Pancreas (tissue), 10 donors: ENCODE results near the gene ID3. TPM values are rescaled to one million over a fixed set of nuclear protein-coding genes. Genes with fewer than 3 reads are reported as not detected.

Experiments used
- ATAC-seq, 4 donors: fragments of 200-7000 bp; cut with Tn5 transposase; one replicate each; pipeline versions ENCODE4 v1.8.0 to v1.9.1; 2020; ENCODE audit warnings: mild to moderate bottlenecking in 4 of 4, moderate library complexity in 4 of 4
- DNase-seq, 6 donors: peaks; one replicate each; pipeline ENCODE4 v3.0.0-alpha.2; 2020
- FAIRE-seq: peaks from 2 replicates; lab custom pipeline; 2012; peaks lifted over from hg19 to GRCh38; lab: Jason Lieb, UNC
- H3K27ac ChIP-seq, 4 donors: fragments of 200-600 bp; sonication (generic); 1 replicate in 3 of 4; 2 replicates in 1 of 4; pipeline versions ENCODE4 v1.5.0 to v1.8.0; 2020
- H3K27me3 ChIP-seq, 4 donors: fragments of 200-600 bp; one replicate each; pipeline ENCODE4 v1.8.0; 2021
- H3K36me3 ChIP-seq, 3 donors: fragments of 200-600 bp; sonication (generic) in 1 of 3; one replicate each; pipeline versions ENCODE4 v1.5.0 to v1.8.0; 2020 to 2021
- H3K4me1 ChIP-seq, 3 donors: fragments of 200-600 bp; one replicate each; pipeline ENCODE4 v1.8.0; 2021
- H3K4me3 ChIP-seq, 4 donors: fragments of 200-600 bp; sonication (generic) in 2 of 4; one replicate each; pipeline versions ENCODE4 v1.5.0 to v1.8.0; 2020 to 2021
- H3K9me3 ChIP-seq, 4 donors: fragments of 200-600 bp; one replicate each; pipeline ENCODE4 v1.8.0; 2021
- CTCF ChIP-seq, 4 donors: fragments of 200-600 bp; sonication (generic) in 3 of 4; IDR thresholded peaks; one replicate each; pipeline versions ENCODE4 v1.5.0 to v1.8.0; 2021; ENCODE audit warnings: antibody characterized with exemption in 4 of 4
- WGBS, 2 donors: extraction: QIAGEN DNeasy Blood & Tissue Kit; methylation state at CpG; one replicate each; pipeline ENCODE4 v1.1.7; 2013; 5-methylcytosine and 5-hydroxymethylcytosine counted together
- intact Hi-C, 3 donors: fragments of 100-400 bp; cut with DNase I; formaldehyde crosslinking; loops; one replicate each; pipeline versions ENCODE4 v1.11.1 to v1.14.2; 2022
- polyA plus RNA-seq, 2 donors: library from polyadenylated mRNA; stranded (reverse); fragments of 200-250 nt; gene quantifications; one replicate each; pipeline ENCODE4 v1.2.3, GENCODE V29; 2013
- total RNA-seq, 6 donors: library from RNA; stranded (reverse); fragmentation: NEBNext Ultra II Directional in 4 of 6; extraction: Animal tissue kit (Norgen Biotek cat#: 25700) in 4 of 6; gene quantifications; one replicate each; pipeline versions ENCODE4 v1.2.1 to v1.2.4, GENCODE V29; 2021 to 2023
- donor health status: healthy with polysubstance abuse.
- donor health status: DM: no; HTN: no; CAD: no; lungs with moderate emphysema.
- donor health status: DM: no; HTN: no; CAD: no.
- donor health status: control.
- donor health status: control.
- donor health status: Bipolar disorder and iron deficiency.
- donor health status: DM: yes; HTN: yes; CAD: no.
- donor health status: DM: no; HTN: no; CAD: no.
- donor health status: DM: no; HTN: no; CAD: no.
- donor health status: DM: yes; HTN: yes; CAD: no.

The ID3 gene
- total and polyA plus RNA-seq, 8 donors: 16.6 to 54.0 (median 36.8) TPM

DNA sequence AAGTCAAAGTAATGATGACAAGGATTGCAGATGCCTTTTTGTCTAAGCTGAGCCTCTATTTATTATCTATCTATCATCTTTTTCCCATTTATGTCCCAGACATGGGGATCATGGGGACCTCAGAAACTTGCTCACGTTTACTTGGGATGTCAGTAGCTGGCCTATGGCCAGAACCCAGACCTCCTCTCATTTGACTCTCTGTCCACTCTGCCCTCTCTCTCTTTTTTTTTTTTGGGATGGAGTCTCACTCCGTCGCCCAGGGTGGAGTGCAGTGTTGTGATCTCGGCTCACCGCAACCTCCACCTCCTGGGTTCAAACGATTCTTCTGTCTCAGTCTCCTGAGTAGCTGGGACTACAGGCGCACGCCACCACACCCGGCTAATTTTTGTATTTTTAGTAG is 3.7 kb upstream of the ID3 start:
- Histone ChIP-seq H3K4me3 (no peak overlapping the region), H3K27me3 (no peaks in the 10 kb centered on the region), H3K36me3 (no peaks in the 10 kb centered on the region), H3K9me3 (no peaks in the 10 kb centered on the region), H3K4me1 (peaks cover 8 to 30% (median 11%) of the 10 kb centered on the region in 3 donors), H3K27ac (peak overlapping the region in 3 of 4 donors; percentile 61 to 93 (median 89))
- TF ChIP-seq CTCF (IDR thresholded peaks at IDR 0.05): no peak
- DNase-seq (no peak), FAIRE-seq (no peak), ATAC-seq (no peak)
- WGBS, 2 donors: 66 to 69% methylated on average over 9 of the region's 9 CpGs
- intact Hi-C loops: no loop called here

DNA sequence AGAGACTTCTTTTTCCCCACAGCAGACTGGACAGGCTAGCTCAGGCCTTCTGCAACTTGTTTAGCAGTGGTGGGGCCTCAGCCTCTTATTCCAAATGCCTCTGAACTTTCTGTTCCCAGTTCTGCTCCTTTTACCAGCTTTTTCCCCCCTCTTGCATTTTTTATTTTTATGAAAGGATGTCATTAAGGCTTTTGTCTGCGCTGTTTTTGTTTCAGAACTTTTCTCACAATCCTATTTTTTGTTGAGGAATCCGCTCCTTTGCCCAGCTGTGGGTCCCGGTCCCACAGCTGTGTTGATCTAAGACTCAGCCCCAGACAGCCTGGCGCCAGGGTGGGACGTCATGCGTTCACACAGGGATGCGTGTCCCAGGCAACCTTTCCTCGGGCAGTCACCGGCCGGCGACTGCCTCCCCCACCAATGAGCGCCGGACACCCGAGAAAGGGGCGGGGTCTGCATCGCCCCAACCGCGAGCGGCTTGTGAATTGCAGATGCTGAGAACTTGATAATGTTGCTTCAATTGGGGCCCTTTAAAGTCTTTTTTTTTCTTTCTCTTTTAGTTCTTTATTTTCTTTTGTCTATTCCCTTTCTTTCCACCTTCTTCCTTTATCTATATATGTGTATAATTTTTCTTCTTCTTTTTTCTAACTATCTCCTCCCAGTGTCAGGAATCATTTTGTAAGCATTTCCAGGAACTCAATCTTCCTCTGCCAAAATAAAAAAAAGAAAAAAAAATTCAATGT is 3.0 kb upstream of the ID3 start:
- FAIRE-seq: peak; percentile 60

DNA sequence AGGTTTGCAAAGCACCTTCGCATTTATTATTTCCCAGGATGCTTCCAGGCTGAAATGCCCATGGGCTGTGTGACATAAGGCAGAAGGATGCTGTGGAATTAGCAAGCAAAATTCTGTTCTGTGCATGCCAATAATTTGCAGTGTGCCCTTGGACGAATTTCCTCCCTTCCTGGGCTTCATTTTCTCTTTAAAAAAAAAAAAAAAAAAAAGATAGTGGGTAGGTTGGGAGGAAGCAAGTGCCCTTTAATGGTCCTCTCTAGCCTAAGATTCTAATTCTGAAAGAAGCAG is 2.5 kb upstream of the ID3 start:
- Histone ChIP-seq H3K27ac (peak overlapping the region in 3 of 4 donors; percentile 61 to 93 (median 89)), H3K9me3 (no peaks in the 10 kb centered on the region), H3K27me3 (no peaks in the 10 kb centered on the region), H3K4me1 (peaks cover 8 to 34% (median 11%) of the 10 kb centered on the region in 3 donors), H3K36me3 (no peaks in the 10 kb centered on the region), H3K4me3 (peak overlapping the region in 1 of 4 donors; percentile 2)
- DNase-seq (no peak), FAIRE-seq (no peak), ATAC-seq (no peak)
- intact Hi-C loops: no loop called here
- WGBS, 2 donors: 63 to 71% methylated on average over 2 of the region's 2 CpGs
- no peak for TF ChIP-seq CTCF (IDR thresholded peaks at IDR 0.05)

More for the DNA sequence above, 3.0 kb upstream of the ID3 start:
- Histone ChIP-seq H3K27me3 (no peaks in the 10 kb centered on the region), H3K36me3 (no peaks in the 10 kb centered on the region), H3K4me3 (peak overlapping the region in 1 of 4 donors; percentile 2), H3K4me1 (peaks cover 8 to 30% (median 11%) of the 10 kb centered on the region in 3 donors), H3K9me3 (no peaks in the 10 kb centered on the region), H3K27ac (peak overlapping the region in 3 of 4 donors; percentile 61 to 93 (median 89))
- ATAC-seq (peak; percentile 44 to 69 (median 68)), DNase-seq (peak; percentile 87 to 95 (median 92))
- 3% methylated on average over 19 of the region's 19 CpGs for WGBS, 2 donors
- TF ChIP-seq CTCF (IDR thresholded peaks at IDR 0.05): no peak
- intact Hi-C loops: no loop called here

DNA sequence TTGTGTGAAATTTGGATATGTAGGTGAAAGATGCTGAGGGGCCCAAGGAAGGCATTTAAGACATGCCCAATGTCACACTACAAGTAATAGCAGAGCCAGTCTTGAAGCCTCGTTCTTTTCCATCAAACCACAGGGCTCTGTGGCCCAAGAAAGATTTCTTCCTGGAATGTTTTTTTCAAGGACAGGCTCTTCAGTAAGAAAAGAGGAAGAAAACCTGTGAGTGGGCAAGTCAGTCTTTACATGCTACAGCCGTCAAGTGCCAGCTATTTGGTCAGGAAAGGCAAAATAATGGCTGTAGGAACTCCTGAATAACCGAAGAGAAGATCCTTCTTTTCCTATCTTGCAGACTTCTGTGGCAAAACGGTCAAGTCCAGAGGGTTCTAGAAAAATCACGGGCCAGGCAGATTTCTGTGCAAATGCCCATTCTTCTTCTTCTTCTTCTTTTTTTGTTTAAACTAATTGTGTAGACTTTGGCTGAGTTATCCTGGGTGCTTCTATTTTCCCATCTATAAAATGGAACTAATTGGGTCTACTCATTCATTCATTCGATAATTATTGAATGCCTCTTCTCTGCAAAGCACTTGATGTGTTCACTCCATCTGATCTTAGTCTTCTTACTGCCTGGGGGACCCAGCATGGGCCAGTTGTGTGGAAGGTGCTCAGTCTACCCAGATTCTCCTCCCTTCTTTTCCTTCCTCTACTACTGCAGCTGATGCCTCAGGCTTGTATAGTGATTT is 1.9 kb upstream of the ID3 start:
- ATAC-seq (no peak), FAIRE-seq (no peak), DNase-seq (no peak)
- TF ChIP-seq CTCF (IDR thresholded peaks at IDR 0.05): no peak
- H3K4me3 ChIP-seq: no peak overlapping the region
- H3K4me1 ChIP-seq: peaks cover 10 to 40% (median 12%) of the 10 kb centered on the region in 3 donors
- no peaks in the 10 kb centered on the region for H3K36me3 ChIP-seq
- WGBS, 2 donors: 66 to 72% methylated on average over 6 of the region's 6 CpGs
- peak overlapping the region in 3 of 4 donors; percentile 61 to 93 (median 89) for H3K27ac ChIP-seq
- intact Hi-C loops: no loop called here
- no peaks in the 10 kb centered on the region for H3K27me3 ChIP-seq
- H3K9me3 ChIP-seq: no peaks in the 10 kb centered on the region
